Smooth muscle cell (in vitro differentiated cells): Measurements from ENCODE around the gene PLXNA4. TPM values are rescaled to one million over a fixed set of nuclear protein-coding genes. Genes with fewer than 3 reads are reported as not detected.

Source experiments
- DNase-seq: peaks from one replicate; lab custom pipeline; 2025; ENCODE audit not compliant: unreplicated experiment; lab: John Stamatoyannopoulos, UW
- H2AFZ ChIP-seq: fragments of 200-600 bp; sonication (generic); 2 replicates; pipeline ENCODE4 v1.6.0; 2016; ENCODE audit warnings: antibody characterized with exemption, low read depth, mild to moderate bottlenecking
- H3F3A ChIP-seq: fragments of 200-600 bp; sonication (generic); 2 replicates; pipeline ENCODE4 v1.6.0; 2017; ENCODE audit warnings: antibody characterized with exemption, low read depth
- H3K27ac ChIP-seq: fragments of 200-600 bp; sonication (generic); 2 replicates; pipeline ENCODE4 v1.5.1; 2016; ENCODE audit warnings: low read depth, mild to moderate bottlenecking
- H3K27me3 ChIP-seq: fragments of 200-600 bp; sonication (generic); 2 replicates; pipeline ENCODE4 v1.6.1; 2016; ENCODE audit warnings: low read depth, mild to moderate bottlenecking
- H3K36me3 ChIP-seq: fragments of 200-600 bp; sonication (generic); 2 replicates; pipeline ENCODE4 v1.5.1; 2016; ENCODE audit warnings: low read depth
- H3K4me1 ChIP-seq: fragments of 200-600 bp; sonication (generic); 2 replicates; pipeline ENCODE4 v1.5.1; 2016; ENCODE audit warnings: low read depth
- H3K4me2 ChIP-seq: fragments of 200-600 bp; sonication (generic); 2 replicates; pipeline ENCODE4 v1.6.0; 2016; ENCODE audit warnings: mild to moderate bottlenecking
- H3K4me3 ChIP-seq: fragments of 200-600 bp; sonication (generic); 2 replicates; pipeline ENCODE4 v1.5.1; 2016; ENCODE audit warnings: mild to moderate bottlenecking
- H3K79me2 ChIP-seq: fragments of 200-600 bp; sonication (generic); 2 replicates; pipeline ENCODE4 v1.6.0; 2016; ENCODE audit warnings: low read depth, mild to moderate bottlenecking
- H3K9ac ChIP-seq: fragments of 200-600 bp; sonication (generic); 2 replicates; pipeline ENCODE4 v1.6.0; 2016; ENCODE audit warnings: low read depth
- H3K9me3 ChIP-seq: fragments of 200-600 bp; sonication (generic); replicated peaks from 2 replicates; pipeline ENCODE4 v1.5.1; 2016; ENCODE audit warnings: low read depth
- H4K20me1 ChIP-seq: fragments of 200-600 bp; sonication (generic); 2 replicates; pipeline ENCODE4 v1.6.0; 2016; ENCODE audit warnings: low read depth
- CTCF ChIP-seq: fragments of 200-600 bp; sonication (generic); IDR thresholded peaks from 2 replicates; pipeline ENCODE4 v1.5.1; 2017; ENCODE audit warnings: borderline replicate concordance, mild to moderate bottlenecking, antibody characterized with exemption; ENCODE audit not compliant: insufficient read depth, poor library complexity, severe bottlenecking
- WGBS: methylation state at CpG from one replicate; pipeline ENCODE4 v1.1.7; 2016; ENCODE audit warnings: low lambda C conversion rate; 5-methylcytosine and 5-hydroxymethylcytosine counted together
- polyA plus RNA-seq: library from polyadenylated mRNA; unstranded; fragments of >200 nt; fragmentation: Nextera tagmentation; extraction: Ambion mirVana; gene quantifications from 2 replicates; pipeline ENCODE4 v1.2.1, GENCODE V29; 2016
- total RNA-seq: library from RNA; depleted of rRNA; stranded (reverse); fragments of >200 nt; gene quantifications from 2 replicates; pipeline ENCODE4 v1.2.3, GENCODE V29; 2014

PLXNA4 gene
- total and polyA plus RNA-seq, 2 experiments from 2014 or later: 8.5 to 9.9 TPM

GRCh38 chr7:132579260-132579899 is 3.1 kb upstream of the PLXNA4 start:
- peaks cover 5% of the 10 kb centered on the region for H3K4me1 ChIP-seq
- DNase-seq: no peak
- H3K27me3 ChIP-seq: peaks cover 31% of the 10 kb centered on the region
- H3K9ac ChIP-seq: no peak overlapping the region
- TF ChIP-seq CTCF: no peak
- H3K36me3 ChIP-seq: no peaks in the 10 kb centered on the region
- 89% methylated on average over 10 of the region's 10 CpGs for WGBS
- no peak overlapping the region for H3K27ac ChIP-seq
- no peaks in the 10 kb centered on the region for H3F3A ChIP-seq
- H3K4me3 ChIP-seq: no peak overlapping the region
- H3K79me2 ChIP-seq: peaks cover 11% of the 10 kb centered on the region
- no peaks in the 10 kb centered on the region for H3K9me3 ChIP-seq
- peaks cover 6% of the 10 kb centered on the region for H4K20me1 ChIP-seq
- no peak overlapping the region for H3K4me2 ChIP-seq
- H2AFZ ChIP-seq: no peak overlapping the region

GRCh38 chr7:132578826-132579225 is 2.6 kb upstream of the PLXNA4 start:
- Histone ChIP-seq H3K9me3 (no peaks in the 10 kb centered on the region), H3K4me3 (no peak overlapping the region), H2AFZ (no peak overlapping the region), H3K27ac (no peak overlapping the region), H3K9ac (no peak overlapping the region), H3K4me1 (peaks cover 11% of the 10 kb centered on the region), H3F3A (no peaks in the 10 kb centered on the region), H3K4me2 (no peak overlapping the region), H3K79me2 (peaks cover 16% of the 10 kb centered on the region), H3K27me3 (peaks cover 31% of the 10 kb centered on the region), H3K36me3 (no peaks in the 10 kb centered on the region), H4K20me1 (peaks cover 6% of the 10 kb centered on the region)
- WGBS: 75% methylated on average over 3 of the region's 3 CpGs
- TF ChIP-seq CTCF: no peak
- DNase-seq: no peak

GRCh38 chr7:132578050-132578370 is 1.7 kb upstream of the PLXNA4 start:
- Histone ChIP-seq H3K4me2 (no peak overlapping the region), H4K20me1 (peaks cover 6% of the 10 kb centered on the region), H3K27me3 (peaks cover 36% of the 10 kb centered on the region), H3K36me3 (no peaks in the 10 kb centered on the region), H3K9me3 (no peaks in the 10 kb centered on the region), H3K9ac (no peak overlapping the region), H3K4me3 (no peak overlapping the region), H3K79me2 (peaks cover 17% of the 10 kb centered on the region), H3K4me1 (peaks cover 17% of the 10 kb centered on the region), H2AFZ (no peak overlapping the region), H3K27ac (no peak overlapping the region), H3F3A (no peaks in the 10 kb centered on the region)
- TF ChIP-seq CTCF: no peak
- no peak for DNase-seq
- WGBS: 85% methylated on average over 3 of the region's 3 CpGs
